ENCODE data around the gene RAN. TPM values are rescaled to one million over a fixed set of nuclear protein-coding genes. Genes with fewer than 3 reads are reported as not detected.

RAN gene
- total RNA-seq, 1 experiment from 2014 or later = 1,538 TPM

DNA sequence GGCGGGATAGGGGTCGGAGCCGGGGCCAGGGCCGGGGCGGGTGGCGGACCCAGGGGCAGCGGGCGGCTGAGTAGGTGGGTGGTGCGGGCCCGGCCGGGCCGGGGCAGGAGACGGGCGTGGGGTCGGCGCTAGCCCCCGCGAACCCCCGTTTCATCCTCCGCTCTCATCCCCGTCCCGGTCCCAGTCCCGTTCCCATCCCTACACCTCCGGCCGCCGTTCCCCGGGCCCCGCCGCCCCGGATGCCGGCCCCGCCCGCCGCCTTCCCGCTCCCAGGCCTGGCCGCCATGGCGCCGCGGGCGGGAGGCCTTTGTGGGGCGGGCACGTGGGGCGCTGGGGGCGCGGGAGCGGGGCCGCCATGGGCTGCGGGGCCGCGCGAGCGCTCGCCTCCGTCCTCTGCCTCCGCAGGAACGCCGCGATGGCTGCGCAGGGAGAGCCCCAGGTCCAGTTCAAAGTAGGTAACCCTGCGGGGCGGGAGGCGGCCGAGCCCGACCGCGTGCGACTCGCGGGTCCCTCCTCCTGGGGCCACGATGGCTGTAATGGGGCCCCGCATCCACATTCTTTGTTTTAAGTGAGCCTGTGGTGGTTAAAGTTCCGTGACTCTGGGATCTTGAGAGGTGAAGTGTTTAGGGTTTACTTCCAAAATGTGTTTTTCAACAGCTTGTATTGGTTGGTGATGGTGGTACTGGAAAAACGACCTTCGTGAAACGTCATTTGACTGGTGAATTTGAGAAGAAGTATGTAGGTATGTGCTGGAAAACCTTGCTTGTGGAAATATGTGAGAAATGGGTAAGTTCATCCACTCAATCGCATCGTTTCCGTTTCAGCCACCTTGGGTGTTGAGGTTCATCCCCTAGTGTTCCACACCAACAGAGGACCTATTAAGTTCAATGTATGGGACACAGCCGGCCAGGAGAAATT lies 572 bp downstream of the RAN start:
- H3K4me3 Mint-ChIP-seq (ENCODE audit: low read depth, unreplicated experiment) = peak overlapping the region; percentile 93
- peaks cover 70% of the 10 kb centered on the region for H3K36me3 Mint-ChIP-seq (ENCODE audit: insufficient read depth, unreplicated experiment)
- peak; percentile 63 for DNase-seq
- peaks cover 40% of the 10 kb centered on the region for H3K4me1 Mint-ChIP-seq (ENCODE audit: low read depth, unreplicated experiment)
- TF ChIP-seq, protein P1, sequence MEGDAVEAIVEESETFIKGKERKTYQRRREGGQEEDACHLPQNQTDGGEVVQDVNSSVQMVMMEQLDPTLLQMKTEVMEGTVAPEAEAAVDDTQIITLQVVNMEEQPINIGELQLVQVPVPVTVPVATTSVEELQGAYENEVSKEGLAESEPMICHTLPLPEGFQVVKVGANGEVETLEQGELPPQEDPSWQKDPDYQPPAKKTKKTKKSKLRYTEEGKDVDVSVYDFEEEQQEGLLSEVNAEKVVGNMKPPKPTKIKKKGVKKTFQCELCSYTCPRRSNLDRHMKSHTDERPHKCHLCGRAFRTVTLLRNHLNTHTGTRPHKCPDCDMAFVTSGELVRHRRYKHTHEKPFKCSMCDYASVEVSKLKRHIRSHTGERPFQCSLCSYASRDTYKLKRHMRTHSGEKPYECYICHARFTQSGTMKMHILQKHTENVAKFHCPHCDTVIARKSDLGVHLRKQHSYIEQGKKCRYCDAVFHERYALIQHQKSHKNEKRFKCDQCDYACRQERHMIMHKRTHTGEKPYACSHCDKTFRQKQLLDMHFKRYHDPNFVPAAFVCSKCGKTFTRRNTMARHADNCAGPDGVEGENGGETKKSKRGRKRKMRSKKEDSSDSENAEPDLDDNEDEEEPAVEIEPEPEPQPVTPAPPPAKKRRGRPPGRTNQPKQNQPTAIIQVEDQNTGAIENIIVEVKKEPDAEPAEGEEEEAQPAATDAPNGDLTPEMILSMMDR (IDR thresholded peaks at IDR 0.05; ENCODE audit: unreplicated experiment) = no peak
- H3K27me3 Mint-ChIP-seq (ENCODE audit: unreplicated experiment) = no peaks in the 10 kb centered on the region
- CTCF ChIA-PET = no interaction called here
- no peaks in the 10 kb centered on the region for H3K9me3 Mint-ChIP-seq (ENCODE audit: low read depth, unreplicated experiment)
- peak overlapping the region; percentile 88 for H3K27ac Mint-ChIP-seq (ENCODE audit: unreplicated experiment)
- intact Hi-C loops (cut with micrococcal nuclease; ENCODE audit: unreplicated experiment) = loop anchor here (5.0 to 10.0 kb wide), 2 partner anchors 35 to 1658 kb away; partner anchors contain the start of gene STX2
- BruUV-seq (replicated peaks) = no TSS peak

DNA sequence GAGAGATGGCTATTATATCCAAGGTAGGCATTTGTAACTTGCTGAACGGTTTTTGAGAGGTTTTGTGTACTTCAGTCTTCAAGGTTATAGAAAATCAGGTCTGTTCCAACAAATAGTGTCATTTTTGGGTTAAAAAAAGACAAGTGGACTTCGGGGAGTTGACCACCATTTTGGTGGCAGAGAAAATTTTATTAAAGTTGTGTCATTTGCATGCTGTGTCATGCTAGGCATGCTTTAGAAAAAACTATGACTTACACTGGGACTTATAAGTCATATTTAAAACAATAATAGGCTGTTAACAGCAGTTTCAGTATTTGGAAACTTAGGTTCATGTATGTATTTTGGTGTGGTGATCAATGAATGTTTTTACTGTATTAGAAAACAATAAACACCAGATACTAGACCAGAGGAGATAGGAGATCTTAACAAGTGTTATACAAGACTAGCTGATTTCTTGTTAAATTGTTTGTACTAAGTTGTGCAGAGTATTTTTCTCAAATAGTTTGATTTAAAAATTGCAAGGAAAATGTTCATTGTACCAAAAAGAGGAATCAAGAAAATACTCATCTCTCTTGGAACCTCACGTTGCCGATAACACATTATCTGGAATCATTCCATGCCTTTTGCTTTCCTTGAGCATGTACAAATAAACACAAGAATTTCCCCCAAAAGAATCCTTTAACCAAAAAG lies 1.4 kb downstream of the RAN start:
- intact Hi-C loops (cut with micrococcal nuclease; ENCODE audit: unreplicated experiment) = loop anchor here (5.0 to 10.0 kb wide), 2 partner anchors 36 to 1658 kb away; partner anchors contain the start of gene STX2
- DNase-seq = no peak
- TF ChIP-seq, protein P1 (IDR thresholded peaks at IDR 0.05; ENCODE audit: unreplicated experiment) = no peak
- peaks cover 42% of the 10 kb centered on the region for H3K4me1 Mint-ChIP-seq (ENCODE audit: low read depth, unreplicated experiment)
- peak overlapping the region; percentile 93 for H3K4me3 Mint-ChIP-seq (ENCODE audit: low read depth, unreplicated experiment)
- TSS peak; percentile 43 for BruUV-seq (replicated peaks)
- H3K9me3 Mint-ChIP-seq (ENCODE audit: low read depth, unreplicated experiment) = no peaks in the 10 kb centered on the region
- peaks cover 76% of the 10 kb centered on the region for H3K36me3 Mint-ChIP-seq (ENCODE audit: insufficient read depth, unreplicated experiment)
- peak overlapping the region; percentile 88 for H3K27ac Mint-ChIP-seq (ENCODE audit: unreplicated experiment)
- CTCF ChIA-PET = no interaction called here
- H3K27me3 Mint-ChIP-seq (ENCODE audit: unreplicated experiment) = no peaks in the 10 kb centered on the region

DNA sequence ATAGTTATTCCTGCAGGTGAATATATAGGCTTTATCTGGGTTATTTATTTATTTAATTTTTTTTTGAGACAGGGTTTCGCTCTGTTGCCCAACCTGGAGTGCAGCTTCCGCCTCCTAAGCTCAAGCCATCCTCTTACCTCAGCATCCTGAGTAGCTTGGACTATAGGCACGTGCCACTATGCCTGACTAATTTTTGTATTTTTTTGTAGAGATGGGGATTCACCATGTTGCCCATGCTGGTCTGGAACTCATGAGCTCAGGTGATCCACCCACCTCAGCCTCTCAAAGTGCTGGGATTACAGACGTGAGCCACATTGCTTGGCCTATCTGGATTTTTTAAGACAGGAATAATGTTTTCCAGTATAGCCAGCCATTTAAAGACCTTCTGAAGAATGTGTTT lies 2.0 kb downstream of the RAN start:
- Mint-ChIP-seq H3K9me3 (ENCODE audit: low read depth, unreplicated experiment) (no peaks in the 10 kb centered on the region), H3K4me3 (ENCODE audit: low read depth, unreplicated experiment) (peak overlapping the region; percentile 93), H3K4me1 (ENCODE audit: low read depth, unreplicated experiment) (peaks cover 42% of the 10 kb centered on the region), H3K36me3 (ENCODE audit: insufficient read depth, unreplicated experiment) (peaks cover 76% of the 10 kb centered on the region), H3K27ac (ENCODE audit: unreplicated experiment) (peak overlapping the region; percentile 21), H3K27me3 (ENCODE audit: unreplicated experiment) (no peaks in the 10 kb centered on the region)
- DNase-seq = no peak
- intact Hi-C loops (cut with micrococcal nuclease; ENCODE audit: unreplicated experiment) = loop anchor here (5.0 to 10.0 kb wide), 2 partner anchors 37 to 1659 kb away; partner anchors contain the start of gene STX2
- TF ChIP-seq, protein P1 (IDR thresholded peaks at IDR 0.05; ENCODE audit: unreplicated experiment) = no peak
- CTCF ChIA-PET = no interaction called here
- BruUV-seq (replicated peaks) = no TSS peak

DNA sequence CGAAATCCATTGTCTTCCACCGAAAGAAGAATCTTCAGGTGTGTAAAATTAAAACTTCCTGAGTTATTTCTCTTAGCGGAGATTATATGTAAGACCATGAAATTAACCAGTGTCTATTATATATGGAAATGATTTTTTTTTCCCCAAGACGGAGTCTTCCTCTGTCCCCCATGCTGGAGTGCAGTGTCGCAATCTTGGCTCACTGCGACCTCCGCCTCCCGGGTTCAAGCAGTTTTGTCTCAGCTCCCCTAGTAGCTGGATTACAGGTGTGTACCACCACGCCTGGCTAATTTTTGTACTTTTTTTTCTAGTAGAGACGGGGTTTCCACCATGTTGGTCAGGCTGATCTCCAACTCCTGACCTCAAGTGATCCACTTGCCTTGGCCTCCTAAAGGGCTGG lies 2.8 kb downstream of the RAN start:
- TF ChIP-seq, protein P1 (IDR thresholded peaks at IDR 0.05; ENCODE audit: unreplicated experiment) = no peak
- H3K4me3 Mint-ChIP-seq (ENCODE audit: low read depth, unreplicated experiment) = peak overlapping the region; percentile 93
- H3K4me1 Mint-ChIP-seq (ENCODE audit: low read depth, unreplicated experiment) = peaks cover 49% of the 10 kb centered on the region
- H3K36me3 Mint-ChIP-seq (ENCODE audit: insufficient read depth, unreplicated experiment) = peaks cover 85% of the 10 kb centered on the region
- no peaks in the 10 kb centered on the region for H3K27me3 Mint-ChIP-seq (ENCODE audit: unreplicated experiment)
- DNase-seq = no peak
- CTCF ChIA-PET = no interaction called here
- BruUV-seq (replicated peaks) = no TSS peak
- H3K27ac Mint-ChIP-seq (ENCODE audit: unreplicated experiment) = peak overlapping the region; percentile 21
- intact Hi-C loops (cut with micrococcal nuclease; ENCODE audit: unreplicated experiment) = loop anchor here (5.0 to 10.0 kb wide), 2 partner anchors 37 to 1660 kb away; partner anchors contain the start of gene STX2
- H3K9me3 Mint-ChIP-seq (ENCODE audit: low read depth, unreplicated experiment) = no peaks in the 10 kb centered on the region
